HEK293T (cell line): Measurements from ENCODE around the gene LRRC28.

Experiments used
- FOXA1 ChIP-seq: fragments of 450-650 bp; IDR thresholded peaks from 2 replicates; pipeline ENCODE4 v1.6.1; 2016; ENCODE audit warnings: mild to moderate bottlenecking
- PKNOX1 ChIP-seq: fragments of 450-650 bp; IDR thresholded peaks from 2 replicates; pipeline ENCODE4 v1.6.1; 2016
- SP1 ChIP-seq: fragments of 450-650 bp; IDR thresholded peaks from 2 replicates; pipeline ENCODE4 v1.6.1; 2017
- SUZ12 ChIP-seq: fragments of 450-650 bp; IDR thresholded peaks from 2 replicates; pipeline ENCODE4 v1.6.1; 2016; ENCODE audit warnings: mild to moderate bottlenecking
- TARDBP ChIP-seq: fragments of 450-650 bp; IDR thresholded peaks from 2 replicates; pipeline ENCODE4 v1.6.1; 2016

GRCh38 chr15:99247062-99247461 is 4.2 kb upstream of the LRRC28 start:
- TF ChIP-seq SP1 (no peak), SUZ12 (no peak), FOXA1 (no peak), TARDBP (no peak), PKNOX1 (no peak)
